Hippocampal formation (tissue), 2 donors: ENCODE results near the gene FAM217B.

Experiments
- DNase-seq, 2 donors: peaks; one replicate each; lab custom pipeline; 2025; lab: John Stamatoyannopoulos, UW

Gene FAM217B, protein sequence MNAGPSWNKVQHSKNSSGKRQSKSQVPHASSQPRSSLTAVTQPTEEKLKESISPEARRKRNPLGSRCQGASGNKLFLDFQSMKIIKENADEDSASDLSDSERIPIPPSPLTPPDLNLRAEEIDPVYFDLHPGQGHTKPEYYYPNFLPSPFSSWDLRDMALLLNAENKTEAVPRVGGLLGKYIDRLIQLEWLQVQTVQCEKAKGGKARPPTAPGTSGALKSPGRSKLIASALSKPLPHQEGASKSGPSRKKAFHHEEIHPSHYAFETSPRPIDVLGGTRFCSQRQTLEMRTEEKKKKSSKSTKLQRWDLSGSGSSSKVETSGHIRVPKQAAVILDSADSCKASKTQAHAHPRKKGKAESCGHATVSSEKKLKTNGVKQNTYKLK

DNA sequence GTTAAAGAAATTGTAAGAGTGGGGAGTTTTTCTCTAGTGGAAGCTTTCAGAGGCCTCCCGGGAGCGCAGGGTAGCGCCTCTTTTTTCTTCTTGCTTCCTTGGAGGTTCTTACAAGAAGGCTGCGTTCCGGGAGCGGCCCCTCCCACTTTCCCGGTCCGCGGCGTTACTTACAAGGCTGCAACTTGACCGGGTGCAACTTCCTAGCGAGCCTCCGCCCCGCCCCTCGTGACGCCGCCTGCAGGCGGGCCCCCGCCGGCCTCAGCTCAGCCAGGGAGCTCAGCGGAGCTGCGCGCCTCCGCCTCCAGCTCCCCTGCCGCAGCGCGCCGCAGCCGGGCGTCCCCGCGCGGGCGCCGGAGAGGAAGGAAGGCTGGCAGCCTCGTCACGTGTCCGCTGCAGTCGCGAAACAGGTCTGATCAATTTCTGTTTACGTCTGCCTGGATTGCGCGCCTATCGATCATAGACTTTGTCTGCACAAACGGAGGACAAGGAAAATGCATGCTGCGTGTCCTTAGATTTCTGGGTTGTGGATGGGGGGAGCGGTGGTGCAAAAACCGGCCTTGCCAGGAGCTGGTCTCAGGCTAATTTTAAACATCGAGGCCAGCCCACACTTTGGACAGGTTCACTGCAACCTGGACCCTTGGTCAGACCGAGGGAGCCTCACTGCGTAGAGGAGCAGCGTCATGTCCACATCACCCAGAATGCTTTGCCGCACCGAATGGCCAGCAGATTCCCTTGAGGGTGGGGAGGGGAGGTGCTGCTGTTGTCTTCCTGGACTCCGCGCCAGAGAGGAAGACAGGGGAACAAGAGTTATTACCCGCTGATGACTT is at the start of gene FAM217B, which contains the start of gene PPP1R3D:
Gene FAM217B, plus strand, starts transcription at position 261 of the 827 bp plus-strand sequence. CDS start 3,555 bp downstream, outside the sequence.
Gene PPP1R3D, minus strand, starts transcription at position 177 of the 827 bp plus-strand sequence. CDS start 374 bp downstream, outside the sequence.
- peak; percentile 89 to 94 for DNase-seq

DNA sequence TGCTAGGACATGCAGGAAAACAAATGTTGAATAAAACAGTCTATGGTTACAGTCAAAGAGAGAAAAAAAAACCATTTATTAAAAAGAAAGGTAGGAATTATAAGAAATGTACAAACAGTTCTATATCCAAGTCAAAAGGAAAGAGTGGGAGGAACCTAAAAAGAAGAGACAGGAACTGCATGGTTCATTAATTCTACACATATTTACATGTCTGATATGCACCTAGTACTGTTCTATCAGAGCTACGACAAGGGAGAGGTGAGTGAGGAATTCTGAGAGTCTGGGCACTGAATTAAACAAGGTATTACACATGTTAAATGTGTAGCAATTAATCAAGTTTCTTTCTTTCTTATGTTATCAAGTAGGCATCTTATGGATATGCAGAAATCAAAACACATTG is 48.6 kb upstream of the FAM217B start:
- no peak for DNase-seq

DNA sequence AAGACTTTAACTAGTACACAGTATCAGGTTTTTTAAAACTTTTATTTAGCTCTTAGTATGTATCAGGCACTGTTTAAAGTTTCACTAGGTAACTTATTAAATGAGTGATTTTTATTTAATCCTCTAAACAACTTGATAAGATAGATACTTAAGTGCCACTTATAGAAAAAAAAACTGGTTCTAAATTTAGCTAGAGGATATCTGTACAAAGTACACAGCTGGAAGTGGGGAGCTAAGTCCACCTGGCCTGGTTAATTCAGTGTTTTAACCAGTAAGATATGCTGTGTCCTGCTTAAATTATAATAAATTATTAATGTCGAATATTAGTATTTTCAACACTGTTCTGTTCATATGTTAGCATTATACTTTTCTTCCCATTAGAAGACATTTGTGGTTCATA is 44.3 kb upstream of the FAM217B start:
- no peak for DNase-seq

DNA sequence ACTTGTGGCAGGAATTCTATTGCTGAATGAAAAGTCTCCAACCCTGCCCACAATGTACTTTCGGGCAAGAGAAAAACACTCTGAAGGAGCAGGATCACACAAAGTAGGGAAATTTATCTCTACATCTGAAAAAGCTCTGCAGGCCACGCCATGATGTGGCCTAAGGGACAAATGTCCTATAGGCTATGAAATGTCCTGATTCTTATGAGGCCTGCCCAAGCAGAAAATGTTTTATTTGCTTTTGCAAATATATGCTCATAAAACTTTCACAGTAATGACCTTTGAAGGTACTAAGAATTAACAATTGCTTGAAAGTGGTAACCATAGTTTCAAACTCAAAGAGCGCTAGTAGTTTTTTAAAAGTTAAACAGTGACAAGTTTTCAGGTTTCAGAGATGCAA is 37.7 kb upstream of the FAM217B start:
- no peak for DNase-seq

DNA sequence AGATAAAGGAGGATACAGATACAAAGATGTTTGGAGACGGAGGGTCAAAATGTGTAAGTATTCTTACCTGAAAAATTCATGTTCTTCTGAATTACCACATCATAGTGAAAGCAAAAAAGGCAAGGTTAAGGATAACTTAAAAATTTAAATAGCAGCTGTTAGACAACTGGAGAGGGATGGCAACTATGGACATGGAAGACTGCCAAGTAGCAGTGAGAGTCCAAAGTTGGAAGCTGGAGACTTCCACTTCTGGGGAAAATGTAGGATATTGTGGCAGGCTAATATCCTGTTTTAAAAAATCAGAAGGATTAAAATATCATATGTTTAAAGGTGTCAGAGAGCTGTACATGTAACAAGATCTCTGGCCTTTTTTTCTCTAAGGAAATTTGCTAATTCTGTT is 36.6 kb upstream of the FAM217B start:
- no peak for DNase-seq

DNA sequence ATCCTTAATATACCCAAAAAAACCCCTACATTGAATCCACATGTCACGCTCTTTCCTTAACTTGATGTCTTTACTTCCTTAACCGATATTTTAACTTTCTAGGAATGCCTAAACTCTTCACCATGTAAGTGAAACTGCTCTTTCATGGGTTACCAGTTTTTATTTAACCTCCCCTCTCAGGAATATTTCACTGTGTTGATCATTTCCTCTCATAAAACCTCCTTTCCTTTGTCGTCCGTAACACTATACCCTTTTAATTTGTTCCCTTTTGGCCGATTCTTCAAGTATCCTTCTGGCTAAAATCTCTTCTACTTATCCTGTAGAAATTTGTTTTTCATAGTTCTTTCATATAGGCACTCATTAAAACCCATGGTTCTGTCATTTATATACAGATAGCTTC is 31.3 kb upstream of the FAM217B start:
- DNase-seq, result no peak

DNA sequence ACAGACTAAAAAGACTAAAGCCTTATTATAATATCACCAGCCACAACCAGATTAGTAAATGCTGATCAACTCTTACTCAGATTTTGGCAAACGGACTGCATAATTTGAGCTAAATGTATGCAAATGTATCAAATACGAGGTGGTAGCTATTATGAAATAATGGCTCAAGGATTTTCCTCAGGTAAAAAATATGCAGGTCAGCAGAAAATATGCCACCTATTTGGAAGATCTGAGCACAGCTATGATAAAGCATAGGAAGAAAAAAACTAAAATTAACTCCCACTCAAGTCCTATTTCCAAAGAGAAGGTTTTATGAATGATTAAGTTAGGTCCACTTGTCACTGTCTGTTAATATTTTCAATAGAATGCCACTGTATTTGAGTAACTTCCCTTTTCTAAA is 29.1 kb upstream of the FAM217B start:
- DNase-seq, result no peak

DNA sequence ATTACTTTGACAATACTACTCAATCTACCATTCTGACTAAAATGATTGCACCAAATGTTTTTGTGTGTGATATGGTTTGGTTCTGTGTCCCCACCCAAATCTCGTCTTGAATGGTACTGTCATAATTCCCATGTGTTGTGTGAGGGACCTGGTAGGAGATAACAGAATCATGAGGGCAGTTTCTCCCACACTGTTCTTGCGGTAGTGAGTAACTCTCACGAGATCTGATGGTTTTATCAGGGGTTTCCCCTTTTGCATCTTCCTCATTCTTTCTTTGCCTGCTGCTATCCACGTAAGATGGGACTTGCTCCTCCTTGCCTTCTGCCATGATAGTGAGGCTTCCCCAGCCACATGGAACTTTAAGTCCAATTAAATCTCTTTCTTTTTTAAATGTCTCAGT is 27.6 kb upstream of the FAM217B start:
- DNase-seq, result no peak

DNA sequence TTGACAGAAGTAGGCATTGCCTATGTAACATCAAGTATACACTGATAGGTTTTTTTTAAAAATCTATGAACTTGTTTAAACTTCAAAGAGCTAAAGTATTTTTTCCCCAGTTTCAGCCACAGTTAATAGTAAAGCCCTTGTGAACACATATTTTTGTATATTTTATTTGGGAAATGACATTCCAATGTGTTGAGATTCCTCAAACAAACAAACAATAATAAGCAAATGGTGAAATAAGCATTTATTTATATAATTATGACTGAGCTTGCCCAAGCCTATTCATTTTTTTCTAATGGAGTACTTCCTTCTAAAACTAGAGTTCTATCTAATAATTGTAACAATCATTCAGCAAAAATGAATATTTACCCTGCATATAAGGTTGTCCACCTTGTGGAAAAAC is 19.2 kb upstream of the FAM217B start:
- DNase-seq, result no peak

DNA sequence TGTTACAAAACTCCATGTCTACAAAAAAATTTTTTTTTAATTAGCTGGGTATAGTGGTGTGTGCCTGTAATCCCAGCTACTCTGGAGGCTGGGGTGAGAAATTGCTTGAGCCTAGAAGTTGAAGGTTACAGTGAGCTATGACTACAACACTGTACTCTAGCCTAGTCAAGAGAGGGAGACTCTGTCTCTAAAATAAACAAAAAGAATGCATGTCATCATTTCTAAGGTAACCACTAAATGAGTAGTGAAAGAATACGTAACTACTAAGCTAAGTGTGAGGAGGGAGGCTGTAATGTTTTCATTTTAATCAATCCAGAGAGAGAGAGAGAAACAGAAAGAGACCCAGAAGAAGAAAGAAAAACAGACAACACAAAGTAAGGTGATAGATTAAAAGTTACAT is 16.7 kb upstream of the FAM217B start:
- DNase-seq, result no peak

DNA sequence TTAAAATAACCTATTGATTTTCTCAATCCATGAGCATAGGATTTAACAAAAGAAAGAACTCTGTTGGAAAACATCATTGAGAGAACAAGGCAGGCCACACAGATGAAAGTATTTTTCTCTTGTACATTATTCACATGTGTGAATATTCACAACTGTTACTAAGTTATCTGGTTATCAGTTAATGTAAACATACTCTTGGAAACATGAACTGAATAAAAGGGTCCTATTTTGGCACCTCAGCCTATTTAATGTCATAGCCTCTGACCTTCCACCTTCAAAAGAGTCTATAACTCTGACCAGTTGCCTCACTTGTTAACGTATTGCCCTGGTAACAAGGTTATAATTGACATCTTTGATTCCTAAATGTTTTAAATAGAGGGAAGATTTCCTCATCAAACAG is 14.8 kb upstream of the FAM217B start:
- DNase-seq, result no peak

DNA sequence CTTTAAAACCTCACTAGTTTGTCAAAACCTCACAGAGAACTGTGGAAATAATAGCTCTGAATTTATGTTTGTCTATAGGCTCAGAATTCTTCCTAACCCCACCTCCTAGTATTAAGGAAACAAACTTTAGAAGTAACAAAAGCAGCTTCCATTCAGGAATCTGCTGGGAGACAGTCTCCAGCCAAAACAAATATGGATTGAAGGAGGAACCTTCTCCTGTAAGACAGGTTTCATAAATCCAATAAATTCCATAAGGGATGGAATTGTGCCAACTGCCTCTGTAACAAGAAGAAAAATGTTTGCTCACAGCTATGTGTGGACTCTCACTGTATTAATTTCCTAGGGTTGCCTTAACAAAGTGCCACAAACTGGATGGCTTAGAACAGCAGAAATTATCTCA is 14.3 kb upstream of the FAM217B start:
- no peak for DNase-seq

DNA sequence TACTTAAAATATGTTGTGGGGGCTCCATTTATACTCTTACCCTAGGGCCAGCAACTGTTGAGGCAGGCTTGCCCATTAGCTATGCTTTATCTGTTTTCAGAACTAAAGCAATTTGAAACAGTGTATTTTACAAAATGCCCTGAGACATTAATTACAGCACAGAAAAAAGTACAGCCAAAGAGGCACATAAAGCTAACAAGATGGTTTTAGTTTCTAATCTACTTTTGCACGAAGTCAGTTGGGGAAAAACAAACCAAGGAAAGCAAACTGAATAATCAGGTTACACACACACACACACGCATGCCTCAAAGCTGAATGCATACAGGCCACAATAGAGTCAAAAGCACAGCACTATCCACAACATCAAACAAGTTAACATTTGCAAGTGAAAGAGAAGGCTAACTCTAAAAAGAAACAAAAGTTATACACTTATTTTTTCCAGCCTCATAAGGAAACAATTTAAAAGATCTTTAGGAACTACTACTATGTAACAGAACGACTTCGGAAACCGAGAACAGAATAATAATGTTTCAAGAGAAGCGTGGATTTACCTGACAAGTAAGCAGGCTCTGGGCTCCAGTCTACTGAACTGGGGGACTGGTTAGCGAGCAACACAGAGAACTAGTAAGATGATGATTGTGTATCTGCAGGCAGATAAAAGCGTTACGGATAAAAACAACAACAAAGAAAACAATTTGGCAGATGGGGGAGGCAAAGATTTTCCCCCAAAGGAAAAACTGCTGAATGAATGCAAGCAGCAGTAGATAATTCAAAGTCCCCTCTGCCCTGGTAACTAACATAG is 8.5 kb upstream of the FAM217B start:
- no peak for DNase-seq

DNA sequence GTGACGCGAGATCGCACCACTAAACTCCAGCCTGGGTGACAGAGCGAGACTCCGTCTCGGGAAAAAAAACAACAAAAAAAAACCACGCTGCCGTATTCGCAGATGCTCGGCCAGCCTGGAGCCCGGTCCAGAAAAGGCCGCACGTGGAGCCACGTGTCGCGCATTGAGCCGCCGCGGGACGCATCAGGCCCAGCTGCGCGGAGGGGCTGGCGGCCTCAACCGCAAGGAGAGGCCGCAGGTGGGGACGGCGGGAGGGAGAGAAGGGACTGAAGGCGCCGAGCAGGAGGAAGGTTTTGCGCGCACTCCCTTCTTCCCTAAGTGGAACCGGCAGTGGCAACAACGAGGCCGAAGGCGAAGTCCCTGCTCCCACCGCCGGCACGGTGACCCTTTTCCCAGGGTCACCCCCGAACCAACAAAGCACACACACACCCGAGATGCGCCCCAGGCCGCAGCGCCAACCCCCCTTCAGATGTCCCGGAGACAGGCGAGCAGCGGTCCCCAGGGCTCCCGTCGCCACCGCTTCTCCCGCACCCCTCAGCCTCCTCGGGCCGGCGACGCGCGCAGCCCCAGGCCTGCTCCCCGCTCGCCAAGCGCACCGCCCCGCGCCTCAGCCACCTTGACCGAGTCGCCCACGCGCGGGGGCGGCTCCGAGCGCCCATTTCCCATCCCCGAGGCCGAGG is 7.4 kb upstream of the FAM217B start:
- no peak for DNase-seq

DNA sequence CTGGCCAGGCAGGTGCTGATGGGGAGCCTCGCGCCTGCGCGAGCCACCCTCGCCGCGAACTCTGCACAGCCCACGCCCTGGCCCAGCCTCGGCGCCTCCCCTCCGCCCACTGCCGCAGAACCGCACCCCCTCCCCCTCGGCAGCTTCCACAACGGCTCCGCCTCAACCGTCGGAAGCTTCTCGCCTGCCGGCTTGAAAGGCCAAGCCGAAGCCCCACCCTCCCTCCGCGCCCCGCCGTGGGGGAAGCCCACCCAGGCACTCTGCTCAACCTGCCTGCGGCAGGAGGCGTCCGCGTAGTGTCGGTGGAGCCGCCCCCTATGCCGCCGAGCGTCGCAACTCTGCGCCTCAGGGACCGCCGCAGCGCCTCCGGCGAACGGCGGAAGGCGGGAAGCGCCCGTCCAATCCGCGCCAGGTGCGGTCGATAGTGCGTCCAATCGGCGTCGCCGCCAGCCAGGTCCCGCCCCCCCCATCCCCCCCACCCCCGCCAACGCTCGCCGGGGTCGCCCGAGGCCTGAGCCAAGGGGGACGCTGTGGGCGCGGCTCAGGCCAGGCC is 6.8 kb upstream of the FAM217B start, which contains the start of gene SYCP2:
Gene SYCP2, minus strand, starts transcription at position 342 of the 553 bp plus-strand sequence. CDS start 11,224 bp downstream, outside the sequence.
- DNase-seq, result no peak

DNA sequence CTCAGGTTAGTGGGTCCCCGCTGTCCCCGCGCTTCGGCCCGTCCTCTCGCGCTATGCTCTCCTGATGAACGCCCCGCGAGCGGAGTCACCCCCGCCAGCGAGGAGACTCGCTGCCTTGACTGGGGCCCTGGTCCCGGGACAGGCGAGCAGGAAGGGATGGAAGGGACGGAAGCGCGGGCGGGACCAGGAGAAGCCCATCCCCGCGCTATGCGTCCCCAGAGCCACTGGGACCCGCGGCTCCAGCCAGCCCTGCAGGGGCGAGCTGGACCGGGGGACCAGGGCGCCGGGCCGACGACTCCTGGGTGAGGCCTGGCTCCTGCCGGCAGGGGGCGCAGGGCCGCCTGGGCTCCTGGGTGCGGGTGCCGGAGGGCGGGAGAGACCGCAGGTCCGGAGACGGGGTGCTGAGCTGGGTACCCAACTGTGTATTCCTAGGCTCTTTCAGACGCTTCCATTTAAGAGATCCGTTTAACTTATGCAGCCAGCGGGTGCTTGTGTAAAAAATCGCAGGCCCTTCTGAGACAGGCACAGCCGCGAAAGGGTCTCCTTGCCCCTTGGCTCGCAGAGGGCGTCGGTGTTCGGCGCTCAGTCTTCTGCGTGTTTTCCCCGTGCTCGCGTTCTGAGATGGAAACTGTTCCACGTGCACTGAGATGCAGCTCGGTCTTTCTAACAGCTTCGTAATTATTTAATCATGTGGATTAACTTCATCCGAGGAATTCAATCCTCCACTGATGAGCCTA is 6.2 kb upstream of the FAM217B start:
- peak; percentile 65 to 77 for DNase-seq

DNA sequence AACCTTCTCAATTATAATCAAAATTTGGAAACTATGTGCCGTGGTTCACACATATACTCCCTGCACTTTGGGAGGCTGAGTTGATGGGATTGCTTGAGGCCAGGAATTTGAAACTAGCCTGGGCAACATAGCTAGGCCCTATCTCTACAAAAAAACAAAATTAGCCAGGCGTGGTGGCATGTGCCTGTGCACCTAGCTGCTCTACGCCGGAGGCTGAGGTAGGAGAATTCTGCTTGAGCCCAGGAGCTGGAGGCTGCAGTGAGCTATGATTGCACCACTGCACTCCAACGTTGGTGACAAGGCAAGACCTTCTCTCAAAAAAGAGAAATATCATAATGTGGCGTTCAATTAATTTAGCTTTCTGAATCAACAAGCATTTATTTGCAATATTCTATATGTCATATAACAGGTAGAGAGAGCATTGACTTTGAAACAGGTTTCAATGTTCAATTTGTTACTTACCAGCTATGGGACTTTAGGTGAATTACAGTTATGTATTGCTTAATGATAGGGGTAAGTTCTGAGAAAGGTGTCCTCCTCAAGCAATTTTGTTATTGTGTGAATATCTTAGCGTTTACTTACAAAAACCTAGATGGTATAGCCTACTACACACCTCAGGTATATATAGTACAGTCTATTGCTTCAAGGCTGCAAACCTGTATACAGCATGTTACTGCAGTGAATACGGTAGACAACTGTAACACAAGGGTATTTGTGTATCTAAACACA is 4.6 kb upstream of the FAM217B start:
- no peak for DNase-seq

DNA sequence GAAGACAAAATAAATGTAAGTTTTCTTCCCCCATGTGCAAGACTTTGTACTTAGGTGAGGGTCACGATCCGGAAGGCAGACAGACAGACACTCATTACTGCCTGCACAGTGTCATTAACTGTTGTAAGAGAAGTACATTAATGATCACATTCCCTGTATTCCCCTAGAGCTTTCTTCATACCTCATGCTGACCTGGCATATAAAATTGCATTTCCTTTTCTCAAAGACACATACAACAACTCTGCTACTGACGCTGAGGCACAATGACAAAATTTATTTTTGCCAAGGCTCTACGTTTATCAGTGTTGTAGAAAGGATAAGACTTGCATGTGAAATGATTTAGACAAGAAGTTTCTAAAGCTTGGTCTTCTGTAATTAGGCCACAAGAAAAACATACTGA is 3.8 kb upstream of the FAM217B start:
- DNase-seq, result no peak

DNA sequence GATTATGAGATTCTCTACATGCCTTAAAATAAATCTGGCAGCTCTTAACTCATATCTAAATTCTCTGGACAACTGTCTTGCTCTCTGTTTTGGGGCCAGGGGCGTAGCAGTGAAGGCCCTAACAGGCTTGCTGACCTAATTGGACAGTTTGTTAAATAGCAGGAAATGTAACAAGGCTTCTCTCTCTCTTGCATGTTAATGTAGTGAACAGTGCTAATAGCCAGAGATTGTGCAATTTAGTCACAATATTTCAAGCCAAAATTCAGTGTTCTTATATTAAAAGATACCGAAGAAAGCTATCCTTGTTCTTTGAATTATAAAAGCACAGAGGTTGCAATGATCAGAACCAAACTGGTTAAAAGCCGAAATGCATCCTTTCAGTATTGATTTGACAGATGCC is 3.0 kb upstream of the FAM217B start:
- DNase-seq, result peak in 1 of 2 donors; percentile 27

DNA sequence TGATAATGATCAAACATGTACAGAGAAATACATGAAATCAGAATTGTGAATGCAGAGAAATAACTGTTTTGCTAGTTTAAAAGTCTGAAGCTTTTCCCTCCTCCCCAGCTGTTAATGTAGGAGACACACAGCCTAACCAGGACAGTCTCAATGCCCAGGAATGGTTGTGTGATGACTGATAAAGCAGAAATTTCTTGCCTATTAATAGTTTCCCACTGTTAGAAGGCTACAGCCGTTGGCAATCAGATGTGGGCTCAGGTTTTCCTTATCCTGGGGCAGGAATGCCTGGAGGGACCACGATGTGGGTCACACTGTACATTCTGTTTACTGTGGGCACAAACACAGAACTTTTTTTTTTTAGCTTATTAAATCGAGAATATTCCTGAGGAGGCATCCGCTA is 2.0 kb upstream of the FAM217B start:
- no peak for DNase-seq
